ENCODE measurements around the gene C18orf63. TPM values are rescaled to one million over a fixed set of nuclear protein-coding genes. Genes with fewer than 3 reads are reported as not detected.
"Not testable (repeated sequence)": the region's sequence is repeated elsewhere in the genome, so short reads cannot be mapped to it uniquely, and the experiment has no call there.

Gene C18orf63
- polyA plus RNA-seq, 2 donors, result not detected

GRCh38 chr18:74284980-74285355 lies 30.7 kb upstream of the C18orf63 start:
- WGBS, 2 donors, result 95 to 96% methylated on average over 1 of the region's 1 CpG
- Histone ChIP-seq H3K27me3 (ENCODE audit: control insufficient read depth in 1 of 2, insufficient read depth in 2 of 2, low read length in 2 of 2) (no peaks in the 10 kb centered on the region), H3K27ac (ENCODE audit: low read depth in 2 of 2, low read length in 1 of 2) (peak overlapping the region; percentile 57 to 81), H3K4me3 (ENCODE audit: low read depth in 1 of 2, low read length in 2 of 2) (no peak overlapping the region), H3K36me3 (ENCODE audit: control insufficient read depth in 2 of 2, insufficient read depth in 2 of 2, low read length in 1 of 2) (no peaks in the 10 kb centered on the region), H3K4me1 (ENCODE audit: control insufficient read depth in 2 of 2, insufficient read depth in 2 of 2, low read length in 1 of 2) (peaks cover 4 to 14% of the 10 kb centered on the region in 2 donors), H3K9me3 (ENCODE audit: control insufficient read depth in 2 of 2, insufficient read depth in 1 of 2, low read depth in 1 of 2, low read length in 1 of 2) (no peaks in the 10 kb centered on the region)

- H3K36me3 ChIP-seq (ENCODE audit: control insufficient read depth in 2 of 2, insufficient read depth in 2 of 2, low read length in 1 of 2); H3K9me3 ChIP-seq (ENCODE audit: control insufficient read depth in 2 of 2, insufficient read depth in 1 of 2, low read depth in 1 of 2, low read length in 1 of 2); H3K27ac ChIP-seq (ENCODE audit: low read depth in 2 of 2, low read length in 1 of 2); H3K4me3 ChIP-seq (ENCODE audit: low read depth in 1 of 2, low read length in 2 of 2); H3K27me3 ChIP-seq (ENCODE audit: control insufficient read depth in 1 of 2, insufficient read depth in 2 of 2, low read length in 2 of 2): not testable (repeated sequence)
- H3K4me1 ChIP-seq (ENCODE audit: control insufficient read depth in 2 of 2, insufficient read depth in 2 of 2, low read length in 1 of 2), result peaks cover 4 to 14% of the 10 kb centered on the region in 2 donors
- 74 to 90% methylated on average over 3 of the region's 3 CpGs for WGBS, 2 donors
Measured at GRCh38 chr18:74285583-74285982, 30.1 kb upstream of the C18orf63 start.

- Histone ChIP-seq H3K36me3 (ENCODE audit: control insufficient read depth in 2 of 2, insufficient read depth in 2 of 2, low read length in 1 of 2) (no peaks in the 10 kb centered on the region), H3K4me3 (ENCODE audit: low read depth in 1 of 2, low read length in 2 of 2) (no peak overlapping the region), H3K27me3 (ENCODE audit: control insufficient read depth in 1 of 2, insufficient read depth in 2 of 2, low read length in 2 of 2) (no peaks in the 10 kb centered on the region), H3K9me3 (ENCODE audit: control insufficient read depth in 2 of 2, insufficient read depth in 1 of 2, low read depth in 1 of 2, low read length in 1 of 2) (no peaks in the 10 kb centered on the region), H3K27ac (ENCODE audit: low read depth in 2 of 2, low read length in 1 of 2) (no peak overlapping the region), H3K4me1 (ENCODE audit: control insufficient read depth in 2 of 2, insufficient read depth in 2 of 2, low read length in 1 of 2) (peaks cover 4 to 17% of the 10 kb centered on the region in 2 donors)
- 66 to 88% methylated on average over 4 of the region's 4 CpGs for WGBS, 2 donors
Measured at GRCh38 chr18:74286106-74286855, 29.4 kb upstream of the C18orf63 start.

- Histone ChIP-seq H3K4me3 (ENCODE audit: low read depth in 1 of 2, low read length in 2 of 2) (no peak overlapping the region), H3K36me3 (ENCODE audit: control insufficient read depth in 2 of 2, insufficient read depth in 2 of 2, low read length in 1 of 2) (no peaks in the 10 kb centered on the region), H3K27me3 (ENCODE audit: control insufficient read depth in 1 of 2, insufficient read depth in 2 of 2, low read length in 2 of 2) (no peaks in the 10 kb centered on the region), H3K4me1 (ENCODE audit: control insufficient read depth in 2 of 2, insufficient read depth in 2 of 2, low read length in 1 of 2) (peaks cover 4 to 13% of the 10 kb centered on the region in 2 donors), H3K27ac (ENCODE audit: low read depth in 2 of 2, low read length in 1 of 2) (no peak overlapping the region), H3K9me3 (ENCODE audit: control insufficient read depth in 2 of 2, insufficient read depth in 1 of 2, low read depth in 1 of 2, low read length in 1 of 2) (no peaks in the 10 kb centered on the region)
- 73 to 94% methylated on average over 2 of the region's 2 CpGs for WGBS, 2 donors
Measured at GRCh38 chr18:74286856-74287255, 28.8 kb upstream of the C18orf63 start.

GRCh38 chr18:74288041-74288440 lies 27.6 kb upstream of the C18orf63 start:
- Histone ChIP-seq H3K36me3 (ENCODE audit: control insufficient read depth in 2 of 2, insufficient read depth in 2 of 2, low read length in 1 of 2) (no peaks in the 10 kb centered on the region), H3K9me3 (ENCODE audit: control insufficient read depth in 2 of 2, insufficient read depth in 1 of 2, low read depth in 1 of 2, low read length in 1 of 2) (no peaks in the 10 kb centered on the region), H3K27ac (ENCODE audit: low read depth in 2 of 2, low read length in 1 of 2) (no peak overlapping the region), H3K4me1 (ENCODE audit: control insufficient read depth in 2 of 2, insufficient read depth in 2 of 2, low read length in 1 of 2) (peaks cover 0 to 6% of the 10 kb centered on the region in 2 donors), H3K4me3 (ENCODE audit: low read depth in 1 of 2, low read length in 2 of 2) (no peak overlapping the region), H3K27me3 (ENCODE audit: control insufficient read depth in 1 of 2, insufficient read depth in 2 of 2, low read length in 2 of 2) (no peaks in the 10 kb centered on the region)
- 69 to 86% methylated on average over 5 of the region's 5 CpGs for WGBS, 2 donors

- Histone ChIP-seq H3K4me1 (ENCODE audit: control insufficient read depth in 2 of 2, insufficient read depth in 2 of 2, low read length in 1 of 2) (peaks cover 0 to 5% of the 10 kb centered on the region in 2 donors), H3K9me3 (ENCODE audit: control insufficient read depth in 2 of 2, insufficient read depth in 1 of 2, low read depth in 1 of 2, low read length in 1 of 2) (no peaks in the 10 kb centered on the region), H3K27ac (ENCODE audit: low read depth in 2 of 2, low read length in 1 of 2) (no peak overlapping the region), H3K36me3 (ENCODE audit: control insufficient read depth in 2 of 2, insufficient read depth in 2 of 2, low read length in 1 of 2) (no peaks in the 10 kb centered on the region), H3K4me3 (ENCODE audit: low read depth in 1 of 2, low read length in 2 of 2) (no peak overlapping the region), H3K27me3 (ENCODE audit: control insufficient read depth in 1 of 2, insufficient read depth in 2 of 2, low read length in 2 of 2) (no peaks in the 10 kb centered on the region)
- 64 to 85% methylated on average over 9 of the region's 9 CpGs for WGBS, 2 donors
Measured at GRCh38 chr18:74288730-74289129, 26.9 kb upstream of the C18orf63 start.

GRCh38 chr18:74289137-74289536 lies 26.5 kb upstream of the C18orf63 start:
- Histone ChIP-seq H3K4me3 (ENCODE audit: low read depth in 1 of 2, low read length in 2 of 2) (no peak overlapping the region), H3K9me3 (ENCODE audit: control insufficient read depth in 2 of 2, insufficient read depth in 1 of 2, low read depth in 1 of 2, low read length in 1 of 2) (no peaks in the 10 kb centered on the region), H3K4me1 (ENCODE audit: control insufficient read depth in 2 of 2, insufficient read depth in 2 of 2, low read length in 1 of 2) (peaks cover 0 to 5% of the 10 kb centered on the region in 2 donors), H3K27me3 (ENCODE audit: control insufficient read depth in 1 of 2, insufficient read depth in 2 of 2, low read length in 2 of 2) (no peaks in the 10 kb centered on the region), H3K36me3 (ENCODE audit: control insufficient read depth in 2 of 2, insufficient read depth in 2 of 2, low read length in 1 of 2) (no peaks in the 10 kb centered on the region), H3K27ac (ENCODE audit: low read depth in 2 of 2, low read length in 1 of 2) (no peak overlapping the region)
- 39 to 44% methylated on average over 3 of the region's 3 CpGs for WGBS, 2 donors

GRCh38 chr18:74290021-74290420 lies 25.6 kb upstream of the C18orf63 start:
- 73 to 95% methylated on average over 7 of the region's 7 CpGs for WGBS, 2 donors
- Histone ChIP-seq H3K4me3 (ENCODE audit: low read depth in 1 of 2, low read length in 2 of 2) (no peak overlapping the region), H3K9me3 (ENCODE audit: control insufficient read depth in 2 of 2, insufficient read depth in 1 of 2, low read depth in 1 of 2, low read length in 1 of 2) (no peaks in the 10 kb centered on the region), H3K36me3 (ENCODE audit: control insufficient read depth in 2 of 2, insufficient read depth in 2 of 2, low read length in 1 of 2) (no peaks in the 10 kb centered on the region), H3K27ac (ENCODE audit: low read depth in 2 of 2, low read length in 1 of 2) (no peak overlapping the region), H3K27me3 (ENCODE audit: control insufficient read depth in 1 of 2, insufficient read depth in 2 of 2, low read length in 2 of 2) (no peaks in the 10 kb centered on the region), H3K4me1 (ENCODE audit: control insufficient read depth in 2 of 2, insufficient read depth in 2 of 2, low read length in 1 of 2) (peaks cover 0 to 3% of the 10 kb centered on the region in 2 donors)

- 11 to 16% methylated on average over 56 to 57 of the region's 57 CpGs for WGBS, 2 donors
- Histone ChIP-seq H3K36me3 (ENCODE audit: control insufficient read depth in 2 of 2, insufficient read depth in 2 of 2, low read length in 1 of 2) (no peaks in the 10 kb centered on the region), H3K4me1 (ENCODE audit: control insufficient read depth in 2 of 2, insufficient read depth in 2 of 2, low read length in 1 of 2) (peaks cover 0 to 3% of the 10 kb centered on the region in 2 donors), H3K4me3 (ENCODE audit: low read depth in 1 of 2, low read length in 2 of 2) (peak overlapping the region; percentile 75 to 93), H3K27ac (ENCODE audit: low read depth in 2 of 2, low read length in 1 of 2) (peak overlapping the region; percentile 37 to 75), H3K9me3 (ENCODE audit: control insufficient read depth in 2 of 2, insufficient read depth in 1 of 2, low read depth in 1 of 2, low read length in 1 of 2) (no peaks in the 10 kb centered on the region), H3K27me3 (ENCODE audit: control insufficient read depth in 1 of 2, insufficient read depth in 2 of 2, low read length in 2 of 2) (no peaks in the 10 kb centered on the region)
Measured at GRCh38 chr18:74290794-74291471, 24.7 kb upstream of the C18orf63 start.

GRCh38 chr18:74291472-74291770 lies 24.2 kb upstream of the C18orf63 start:
- peak overlapping the region; percentile 75 to 80 for H3K27ac ChIP-seq (ENCODE audit: low read depth in 2 of 2, low read length in 1 of 2)
- no peaks in the 10 kb centered on the region for H3K36me3 ChIP-seq (ENCODE audit: control insufficient read depth in 2 of 2, insufficient read depth in 2 of 2, low read length in 1 of 2)
- H3K4me3 ChIP-seq (ENCODE audit: low read depth in 1 of 2, low read length in 2 of 2), result peak overlapping the region; percentile 75 to 93
- H3K27me3 ChIP-seq (ENCODE audit: control insufficient read depth in 1 of 2, insufficient read depth in 2 of 2, low read length in 2 of 2), result no peaks in the 10 kb centered on the region
- H3K9me3 ChIP-seq (ENCODE audit: control insufficient read depth in 2 of 2, insufficient read depth in 1 of 2, low read depth in 1 of 2, low read length in 1 of 2), result no peaks in the 10 kb centered on the region
- H3K4me1 ChIP-seq (ENCODE audit: control insufficient read depth in 2 of 2, insufficient read depth in 2 of 2, low read length in 1 of 2), result peaks cover 0 to 3% of the 10 kb centered on the region in 2 donors
- WGBS, 2 donors, result 1% methylated on average over 25 to 30 of the region's 30 CpGs

Measured in esophagus (tissue), 2 donors.